IMR-90 (cell line): ENCODE data around the gene OPTN.

Experiments
- CEBPB ChIP-seq: IDR thresholded peaks from 2 replicates; pipeline ENCODE4 v1.6.1; 2012; ENCODE audit warnings: low read depth, low read length, improper control_type of control experiment
- CHD1 ChIP-seq: IDR thresholded peaks from 2 replicates; pipeline ENCODE4 v1.6.1; 2012; ENCODE audit warnings: low read depth, low read length, improper control_type of control experiment
- CTCF ChIP-seq: conservative IDR thresholded peaks from 2 replicates; pipeline ENCODE4 v1.5.1; 2012; ENCODE audit warnings: mild to moderate bottlenecking, low read depth, low read length, improper control_type of control experiment
- MAFK ChIP-seq: IDR thresholded peaks from 2 replicates; pipeline ENCODE4 v1.6.1; 2012; ENCODE audit warnings: low read depth, low read length, improper control_type of control experiment
- MAZ ChIP-seq: IDR thresholded peaks from 2 replicates; pipeline ENCODE4 v1.6.1; 2012; ENCODE audit warnings: low read depth, mild to moderate bottlenecking, low read length, improper control_type of control experiment, moderate library complexity, borderline replicate concordance
- MXI1 ChIP-seq: IDR thresholded peaks from 2 replicates; pipeline ENCODE4 v1.6.1; 2012; ENCODE audit warnings: low read depth, mild to moderate bottlenecking, low read length, moderate library complexity, borderline replicate concordance
- POLR2A ChIP-seq: IDR thresholded peaks from 2 replicates; pipeline ENCODE4 v1.6.1; 2012; ENCODE audit warnings: mild to moderate bottlenecking, low read depth, low read length
- RAD21 ChIP-seq: IDR thresholded peaks from 2 replicates; pipeline ENCODE4 v1.6.1; 2012; ENCODE audit warnings: low read length, improper control_type of control experiment
- RCOR1 ChIP-seq: IDR thresholded peaks from 2 replicates; pipeline ENCODE4 v1.6.1; 2012; ENCODE audit warnings: mild to moderate bottlenecking, low read length, improper control_type of control experiment; ENCODE audit not compliant: insufficient replicate concordance
- RFX5 ChIP-seq: IDR thresholded peaks from 2 replicates; pipeline ENCODE4 v1.8.0; 2012; ENCODE audit warnings: low read depth, mild to moderate bottlenecking, low read length, moderate library complexity
- SMC3 ChIP-seq: fragments of 150-350 bp; IDR thresholded peaks from 2 replicates; pipeline ENCODE4 v1.6.1; 2016; ENCODE audit warnings: low read depth, mild to moderate bottlenecking, antibody characterized with exemption, low read length, moderate library complexity
- TF ChIP-seq, protein P1 (sequence below): fragments of 150-350 bp; IDR thresholded peaks from 2 replicates; pipeline ENCODE4 v1.6.1; 2016; ENCODE audit warnings: low read depth, mild to moderate bottlenecking, low read length, moderate library complexity, borderline replicate concordance
- TF ChIP-seq, protein P2 (sequence below): fragments of 150-350 bp; IDR thresholded peaks from 2 replicates; pipeline ENCODE4 v1.6.1; 2017; ENCODE audit warnings: mild to moderate bottlenecking, antibody characterized with exemption, low read length, low read depth

DNA sequence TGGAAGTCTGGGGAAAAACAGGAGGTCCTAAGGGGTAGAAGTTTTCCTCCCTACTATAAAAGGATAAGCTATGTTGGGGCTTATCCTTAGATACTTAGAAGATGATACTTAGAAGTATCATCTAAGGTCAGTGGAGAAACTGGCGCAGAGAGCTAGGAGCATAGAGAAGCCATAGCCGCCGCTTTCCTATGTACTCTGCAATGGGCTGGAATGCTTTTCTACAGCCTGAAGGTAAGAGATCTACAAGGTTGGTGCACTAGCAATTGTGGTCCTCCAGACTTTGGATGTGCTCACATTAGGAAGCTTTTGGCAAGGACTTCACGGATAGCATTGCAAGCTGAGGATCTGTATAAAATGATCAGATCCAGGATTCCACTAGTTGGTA is 12.4 kb upstream of the OPTN start:
- TF ChIP-seq, protein P1, sequence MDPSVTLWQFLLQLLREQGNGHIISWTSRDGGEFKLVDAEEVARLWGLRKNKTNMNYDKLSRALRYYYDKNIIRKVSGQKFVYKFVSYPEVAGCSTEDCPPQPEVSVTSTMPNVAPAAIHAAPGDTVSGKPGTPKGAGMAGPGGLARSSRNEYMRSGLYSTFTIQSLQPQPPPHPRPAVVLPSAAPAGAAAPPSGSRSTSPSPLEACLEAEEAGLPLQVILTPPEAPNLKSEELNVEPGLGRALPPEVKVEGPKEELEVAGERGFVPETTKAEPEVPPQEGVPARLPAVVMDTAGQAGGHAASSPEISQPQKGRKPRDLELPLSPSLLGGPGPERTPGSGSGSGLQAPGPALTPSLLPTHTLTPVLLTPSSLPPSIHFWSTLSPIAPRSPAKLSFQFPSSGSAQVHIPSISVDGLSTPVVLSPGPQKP: no peak
- TF ChIP-seq CTCF (no peak), MXI1 (no peak), SMC3 (no peak), RAD21 (no peak), CHD1 (no peak), POLR2A (no peak), RCOR1 (no peak), RFX5 (no peak), MAFK (no peak), CEBPB (no peak), MAZ (no peak)
- TF ChIP-seq, protein P2, sequence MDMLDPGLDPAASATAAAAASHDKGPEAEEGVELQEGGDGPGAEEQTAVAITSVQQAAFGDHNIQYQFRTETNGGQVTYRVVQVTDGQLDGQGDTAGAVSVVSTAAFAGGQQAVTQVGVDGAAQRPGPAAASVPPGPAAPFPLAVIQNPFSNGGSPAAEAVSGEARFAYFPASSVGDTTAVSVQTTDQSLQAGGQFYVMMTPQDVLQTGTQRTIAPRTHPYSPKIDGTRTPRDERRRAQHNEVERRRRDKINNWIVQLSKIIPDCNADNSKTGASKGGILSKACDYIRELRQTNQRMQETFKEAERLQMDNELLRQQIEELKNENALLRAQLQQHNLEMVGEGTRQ: no peak
